KBM-7 (cell line): ENCODE results near the gene FOXD1.
A peak's percentile ranks its signal among the peaks of the same experiment; 100 is the strongest.
"Not testable (repeated sequence)": the region's sequence is repeated elsewhere in the genome, so short reads cannot be mapped to it uniquely, and the experiment has no call there.

Source experiments
- DNase-seq: peaks from one replicate; pipeline ENCODE4 v3.0.0-alpha.2; 2015
- in situ Hi-C: fragments of 300-500 bp; cut with MboI; formaldehyde crosslinking; loops from 2 replicates; pipeline ENCODE4 v1.14.3; 2020; ENCODE audit warnings: low sequenced_read_pairs, low pct_unique_long_range_greater_than_20kb, mixed read lengths

Gene FOXD1

DNA sequence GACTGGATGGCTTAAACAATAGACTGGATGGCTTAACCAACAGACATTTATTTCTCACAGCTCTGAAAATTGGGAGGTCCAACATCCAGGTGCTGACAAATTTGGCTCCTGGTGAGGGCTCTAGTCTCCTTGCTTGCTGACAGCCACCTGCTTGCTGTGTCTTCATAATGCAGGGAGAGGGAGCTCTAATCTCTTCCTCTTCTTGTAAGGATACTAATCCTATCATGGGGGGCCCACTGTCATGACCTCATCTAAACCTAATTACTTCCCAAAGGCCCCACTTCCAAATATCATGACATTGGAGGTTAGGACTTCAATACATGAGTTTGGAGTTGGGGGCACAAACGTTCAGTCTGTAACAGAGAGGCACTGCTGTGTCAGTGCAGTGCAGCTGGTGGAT lies 26.4 kb downstream of the FOXD1 start:
- in situ Hi-C loops = no loop called here
- no peak for DNase-seq

- DNase-seq = peak; percentile 32
- in situ Hi-C loops = no loop called here
These were observed 27.9 kb downstream of the FOXD1 start for GRCh38 chr5:73420666-73421065.

- DNase-seq = no peak
These were observed 28.8 kb downstream of the FOXD1 start for GRCh38 chr5:73419465-73420390.

GRCh38 chr5:73419117-73419464 lies 29.5 kb downstream of the FOXD1 start:
- in situ Hi-C loops = no loop called here
- DNase-seq = no peak

More at GRCh38 chr5:73419465-73420390, 28.8 kb downstream of the FOXD1 start:
- in situ Hi-C loops = no loop called here

- in situ Hi-C loops = no loop called here
- DNase-seq = no peak
These were observed 30.3 kb downstream of the FOXD1 start for GRCh38 chr5:73418244-73418691.

DNA sequence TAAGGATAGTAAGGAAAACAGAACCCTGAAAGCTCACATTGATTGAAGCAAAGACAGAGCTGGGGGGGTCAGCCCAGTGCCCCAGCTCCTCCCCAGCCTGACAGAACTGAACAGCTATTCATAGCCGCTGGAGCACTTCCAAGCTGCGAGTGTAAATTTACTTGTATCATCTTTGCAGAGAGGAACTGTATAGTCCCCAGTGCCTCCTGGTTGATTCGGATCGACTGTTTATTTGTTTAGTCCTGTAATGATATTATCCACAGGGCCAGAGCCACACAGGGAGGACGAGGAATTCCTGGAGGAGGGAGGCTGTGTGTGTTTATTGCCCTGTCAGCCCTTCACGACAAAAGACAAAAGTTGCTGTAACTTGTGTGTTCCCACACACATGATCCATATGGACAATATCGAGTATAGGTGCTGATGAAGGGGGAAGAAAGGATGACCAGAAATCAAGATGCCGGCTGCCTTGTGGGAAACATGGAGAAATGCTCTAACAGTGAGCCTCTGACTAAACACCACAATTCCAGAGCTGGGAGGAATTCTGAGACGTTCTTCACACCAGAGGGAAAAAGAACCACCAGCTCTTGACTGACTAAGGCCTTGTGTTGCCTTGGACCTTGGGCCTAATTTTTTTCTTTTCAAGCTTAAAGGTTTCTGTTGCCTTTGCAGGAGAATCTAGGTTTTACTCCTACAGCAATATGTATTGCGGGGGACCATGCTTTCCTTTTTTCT lies 31.1 kb downstream of the FOXD1 start:
- DNase-seq = no peak
- in situ Hi-C loops = no loop called here

- in situ Hi-C loops = no loop called here
- DNase-seq = no peak
These were observed 33.0 kb downstream of the FOXD1 start for GRCh38 chr5:73415617-73416016.

GRCh38 chr5:73415171-73415570 lies 33.4 kb downstream of the FOXD1 start:
- in situ Hi-C loops = no loop called here
- no peak for DNase-seq

DNA sequence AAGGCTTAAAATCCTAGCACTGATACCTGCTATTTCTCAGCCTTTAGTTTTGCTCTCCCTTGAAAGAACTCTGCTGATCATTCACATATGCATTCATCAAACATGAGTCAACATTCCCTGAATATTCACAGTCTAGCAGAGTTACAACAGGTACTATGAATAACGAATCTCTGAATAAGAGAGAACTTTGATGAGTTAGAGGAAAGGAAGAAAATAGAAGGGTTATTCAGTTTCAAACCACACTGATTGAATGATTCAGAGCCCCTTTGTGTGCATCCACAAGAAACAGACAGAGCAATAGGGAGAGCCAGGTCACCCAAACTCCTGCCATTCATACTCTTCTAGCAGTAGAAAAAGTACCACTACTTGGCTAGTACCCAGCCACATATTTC lies 36.0 kb downstream of the FOXD1 start:
- DNase-seq = no peak
- in situ Hi-C loops = no loop called here

DNA sequence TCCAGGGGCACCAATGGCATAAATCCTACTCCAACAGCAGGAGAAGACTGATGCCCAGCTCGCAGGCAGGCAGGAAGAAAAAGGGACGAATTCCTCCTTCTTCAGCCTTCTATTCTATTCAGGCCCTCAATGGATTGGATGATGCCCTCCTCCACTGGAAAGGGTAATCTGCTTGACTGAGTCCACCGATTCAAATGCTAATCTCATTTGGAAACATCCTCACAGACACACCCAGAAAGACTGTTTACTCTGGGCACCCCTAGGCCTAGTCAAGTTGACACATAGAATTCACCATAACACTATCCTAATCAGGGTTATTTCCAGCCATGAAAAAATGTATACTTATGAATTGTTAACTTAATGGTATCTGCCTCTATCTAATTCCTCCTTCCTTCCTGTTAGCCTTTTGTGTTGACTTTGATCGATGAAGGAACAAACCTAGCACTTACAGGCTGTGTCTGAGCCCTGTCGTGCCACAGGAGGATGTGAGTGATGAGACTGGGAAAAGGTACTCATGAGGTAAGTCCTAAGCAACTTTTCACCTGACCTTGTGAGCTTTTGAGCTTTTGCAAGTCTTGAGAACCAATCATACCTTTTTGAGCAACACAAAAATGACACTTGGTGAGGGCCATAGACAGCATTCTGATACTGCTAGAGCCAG lies 36.5 kb downstream of the FOXD1 start:
- in situ Hi-C loops = no loop called here

GRCh38 chr5:73409927-73410326 lies 38.6 kb downstream of the FOXD1 start:
- DNase-seq, in situ Hi-C loops: not testable (repeated sequence)

More for the DNA sequence above, 36.5 kb downstream of the FOXD1 start:
- no peak for DNase-seq

GRCh38 chr5:73405691-73406090 lies 42.9 kb downstream of the FOXD1 start:
- no peak for DNase-seq
- in situ Hi-C loops = no loop called here

DNA sequence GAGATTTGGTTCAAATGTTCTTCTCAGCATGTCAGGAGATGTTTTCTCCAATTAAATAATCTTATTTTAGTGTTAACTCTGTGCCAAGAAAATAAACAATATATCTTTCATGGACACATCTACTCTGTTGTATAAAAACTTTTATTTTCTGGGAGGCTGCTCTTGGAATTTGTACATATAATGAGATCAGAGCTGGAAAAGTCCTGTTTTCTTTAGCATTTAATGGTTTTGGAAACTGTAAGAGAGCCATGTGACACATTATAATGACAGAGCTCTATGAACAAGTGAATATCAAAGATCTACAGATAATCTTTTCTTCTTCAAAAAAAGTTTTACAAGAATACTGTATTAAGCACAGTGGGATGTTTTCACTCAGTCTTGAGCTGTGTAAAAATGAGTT lies 48.8 kb downstream of the FOXD1 start:
- in situ Hi-C loops = no loop called here
- no peak for DNase-seq
